GM19452 (cell line): ENCODE results near the gene NAE1.
"Not testable (repeated sequence)": the region's sequence is repeated elsewhere in the genome, so short reads cannot be mapped to it uniquely, and the experiment has no call there.

Experiments
- ATAC-seq: cut with Tn5 transposase; IDR thresholded peaks from one replicate; pipeline ENCODE4 v1.9.1; 2021; ENCODE audit not compliant: unreplicated experiment

NAE1 gene

DNA sequence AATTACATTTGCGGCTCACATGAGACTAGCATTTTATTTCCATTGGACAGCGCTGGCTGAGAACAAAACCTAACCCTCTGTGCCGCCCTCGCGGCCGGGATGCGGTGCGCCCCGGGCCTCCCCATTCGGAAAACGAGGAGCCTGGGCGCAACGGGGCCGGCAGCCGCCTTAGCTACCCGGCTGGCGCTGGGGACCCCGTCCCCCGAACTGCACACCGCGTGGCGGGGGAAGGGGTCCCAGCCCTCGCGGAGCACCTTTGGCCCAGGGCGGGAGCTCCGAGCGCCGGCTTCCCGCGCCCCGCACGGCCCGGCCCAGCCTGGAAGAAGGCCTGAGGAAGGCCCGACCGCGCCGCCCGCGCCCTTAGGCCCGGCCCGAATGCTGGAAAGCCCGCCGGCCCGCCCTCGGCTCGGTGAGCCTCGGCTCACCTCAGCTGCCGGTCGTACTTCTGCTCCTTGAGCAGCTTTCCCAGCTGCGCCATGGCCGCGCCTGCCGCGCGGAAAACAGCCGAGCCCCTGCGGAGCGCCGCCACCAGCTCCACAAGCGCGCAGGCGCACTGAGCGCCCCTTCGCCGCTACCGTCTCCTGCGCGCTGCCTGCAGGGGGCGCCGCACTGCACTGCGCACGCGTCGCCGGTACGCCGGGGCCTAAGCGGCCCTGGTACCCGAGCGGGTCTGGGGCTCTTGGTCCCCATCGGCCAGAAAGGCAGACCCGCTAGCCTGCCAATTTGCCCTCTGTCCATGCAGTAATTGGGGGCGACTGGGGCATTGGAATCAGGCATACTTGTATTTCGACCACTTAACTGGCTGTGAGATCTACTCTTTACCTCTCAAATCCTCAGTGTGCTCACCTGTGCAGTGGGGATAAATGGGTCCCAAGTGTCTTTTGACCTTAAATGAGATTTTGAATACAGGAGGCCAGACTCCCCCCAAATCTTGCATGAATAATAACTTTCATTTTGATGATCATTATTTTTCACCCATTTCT lies at the start of gene NAE1:
Gene NAE1 (minus strand): TSS at position 555 of the 983 bp plus-strand sequence. CDS start 77 bp downstream, at position 478.
- ATAC-seq = peak; percentile 92

DNA sequence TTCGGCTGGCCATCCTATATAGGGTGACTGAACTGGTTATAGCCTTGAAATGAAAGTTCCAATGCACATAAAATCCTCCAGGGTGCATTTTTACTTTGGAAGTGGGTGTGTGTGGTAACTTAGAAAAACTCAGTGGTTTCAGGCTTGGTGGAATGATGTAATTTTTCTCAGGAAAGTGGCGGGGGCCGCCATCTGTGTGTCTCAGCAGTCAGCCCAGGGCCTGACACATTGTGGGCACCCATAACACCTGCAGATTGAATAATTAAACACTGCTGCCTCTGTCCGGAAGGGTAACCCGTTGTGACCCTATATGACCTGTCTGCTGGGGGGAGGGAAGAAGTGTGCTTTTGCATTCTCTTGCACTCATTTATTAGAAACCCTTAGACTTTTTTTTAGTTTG lies 47.3 kb upstream of the NAE1 start:
- peak; percentile 22 for ATAC-seq

DNA sequence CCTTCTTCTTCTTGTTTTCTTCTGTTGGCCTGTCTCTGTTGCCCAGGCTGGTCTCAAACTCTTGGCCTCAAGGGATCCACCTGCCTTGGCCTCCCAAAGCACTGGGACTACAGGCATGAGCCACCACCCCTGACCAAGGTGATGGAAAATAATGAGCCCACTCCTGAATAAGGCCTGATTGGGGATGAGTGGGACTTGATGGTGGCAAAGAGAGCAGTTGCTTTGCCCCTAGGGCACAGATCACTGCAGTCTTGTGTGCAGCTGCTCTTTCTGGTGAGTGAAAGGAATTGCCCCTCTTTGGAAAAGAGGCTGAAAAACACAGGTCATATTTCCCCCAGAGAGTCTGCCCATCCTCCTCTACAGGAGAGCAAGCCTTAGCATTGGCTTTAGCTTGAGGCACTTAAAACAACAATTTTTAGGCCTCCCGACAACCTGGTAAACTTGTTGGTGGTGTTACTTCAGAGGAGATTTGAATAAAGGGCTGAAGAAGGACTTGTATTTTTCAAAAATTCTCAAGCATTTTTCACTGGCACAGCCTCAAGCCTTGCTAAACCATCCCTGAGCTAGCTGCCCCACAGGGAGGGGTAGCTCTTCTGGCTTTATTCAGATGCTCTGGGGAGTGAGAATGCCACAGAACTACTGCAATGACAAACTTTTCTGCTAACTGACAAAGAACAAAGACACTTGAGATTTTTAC lies 43.5 kb upstream of the NAE1 start:
- no peak for ATAC-seq

DNA sequence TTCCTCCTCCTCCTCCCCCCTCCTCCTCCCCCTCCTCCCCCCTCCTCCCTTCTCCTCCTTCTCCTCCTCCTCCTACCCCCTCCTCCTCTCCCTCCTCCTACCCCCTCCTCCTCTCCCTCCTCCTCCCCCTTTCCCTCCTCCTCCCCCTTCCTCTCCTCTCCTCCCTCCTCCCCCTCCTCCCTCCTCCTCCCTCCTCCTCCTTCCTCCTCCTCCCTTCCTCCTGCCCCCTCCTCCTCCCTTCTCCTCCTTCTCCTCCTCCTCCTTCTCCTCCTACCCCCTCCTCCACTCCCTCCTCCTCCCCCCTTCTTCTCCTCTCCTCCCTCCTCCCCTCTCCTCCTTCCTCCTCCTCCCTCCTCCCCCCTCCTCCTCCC lies 42.9 kb upstream of the NAE1 start:
- no peak for ATAC-seq

DNA sequence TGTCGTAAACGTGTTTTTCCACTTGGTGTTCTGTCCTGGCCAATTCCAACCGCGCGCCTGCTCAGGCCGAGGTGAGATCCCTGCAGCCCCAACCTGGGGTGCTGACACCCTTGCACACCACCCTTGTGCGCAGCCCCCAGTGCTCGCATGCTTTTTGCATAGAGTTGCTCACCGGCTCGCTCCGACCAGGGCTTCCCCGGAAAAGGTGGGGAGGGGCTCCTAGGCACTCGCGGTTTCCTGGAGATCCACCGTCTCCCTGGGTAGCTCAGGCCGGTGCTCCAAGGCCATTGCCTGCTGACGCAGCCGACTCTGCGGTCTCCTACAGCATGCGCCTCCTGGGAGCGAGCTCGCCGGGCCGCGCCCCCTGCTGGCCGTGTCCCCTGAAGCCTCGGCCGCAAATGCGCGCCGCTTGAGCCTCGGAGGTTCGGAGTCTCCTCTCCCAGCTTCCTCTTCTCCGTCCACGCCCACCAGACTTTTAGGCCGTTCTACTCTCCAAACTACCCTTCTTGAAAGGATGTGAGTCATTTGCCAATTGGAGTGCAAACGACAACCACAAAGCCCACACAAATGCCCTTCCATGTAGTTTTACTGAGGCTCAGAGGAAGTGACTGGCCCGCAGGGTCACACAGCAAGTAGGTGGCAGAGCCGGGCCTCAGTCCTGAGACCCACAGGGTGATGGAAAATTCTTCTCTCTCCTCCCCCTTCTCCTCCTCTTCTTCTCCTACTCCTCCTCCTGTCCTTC lies 42.3 kb upstream of the NAE1 start:
- ATAC-seq = peak; percentile 85

DNA sequence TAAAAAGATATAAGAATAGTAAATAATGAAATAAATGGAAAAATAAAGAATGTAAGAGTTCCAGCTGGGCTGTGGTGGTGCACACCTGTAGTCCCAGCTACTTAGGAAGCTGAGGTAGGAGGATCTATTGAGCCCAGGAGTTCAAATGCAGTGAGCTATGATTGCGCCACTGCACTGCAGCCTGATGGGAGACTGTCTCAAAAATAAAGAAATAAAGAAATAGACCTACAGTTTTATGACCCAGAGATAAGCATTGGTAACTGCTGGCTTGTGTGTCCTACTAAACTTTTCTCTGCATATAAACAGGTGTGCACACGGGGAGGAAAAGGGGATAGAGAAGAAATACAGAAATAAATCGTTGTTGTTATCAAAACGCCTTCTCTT lies 41.8 kb upstream of the NAE1 start:
- no peak for ATAC-seq

DNA sequence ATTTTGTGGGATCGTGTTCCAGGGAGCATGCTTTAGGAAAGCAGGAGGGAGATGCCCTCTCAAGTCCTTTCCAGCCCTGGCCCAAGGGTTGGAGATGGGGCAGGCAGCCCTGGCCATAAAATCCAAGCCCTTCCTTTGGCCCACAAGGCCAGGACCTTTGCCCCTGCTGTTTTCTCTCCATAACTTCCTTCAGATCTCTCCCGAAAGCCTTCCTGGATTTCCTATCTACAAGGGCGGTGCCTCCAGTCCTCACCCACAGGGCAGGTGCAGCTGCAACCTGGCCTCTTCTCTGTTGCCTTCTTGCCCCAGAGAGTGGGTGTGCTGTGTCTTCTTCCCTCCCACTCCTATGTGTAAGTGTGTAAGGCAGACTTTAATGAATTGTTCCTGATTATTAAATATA lies 41.1 kb upstream of the NAE1 start:
- ATAC-seq = no peak

DNA sequence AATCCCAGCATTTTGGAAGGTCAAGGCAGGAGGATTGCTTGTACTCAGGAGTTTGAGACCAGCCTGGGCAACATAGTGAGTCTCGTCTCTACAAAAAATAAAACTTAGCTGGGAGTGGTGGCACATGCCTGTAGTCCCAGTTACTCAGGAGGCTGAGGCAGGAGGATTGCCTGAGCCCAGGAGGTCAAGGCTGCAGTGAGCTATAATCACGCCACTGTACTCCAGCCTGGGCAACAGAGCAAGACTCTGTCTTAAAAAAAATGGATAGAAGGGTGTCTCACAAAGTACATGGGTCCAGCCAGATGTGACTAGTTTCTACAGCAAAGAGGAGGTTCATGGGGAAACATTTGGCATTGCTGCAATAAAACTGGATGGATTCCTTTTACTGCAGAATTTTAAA lies 40.6 kb upstream of the NAE1 start:
- not testable (repeated sequence) for ATAC-seq

DNA sequence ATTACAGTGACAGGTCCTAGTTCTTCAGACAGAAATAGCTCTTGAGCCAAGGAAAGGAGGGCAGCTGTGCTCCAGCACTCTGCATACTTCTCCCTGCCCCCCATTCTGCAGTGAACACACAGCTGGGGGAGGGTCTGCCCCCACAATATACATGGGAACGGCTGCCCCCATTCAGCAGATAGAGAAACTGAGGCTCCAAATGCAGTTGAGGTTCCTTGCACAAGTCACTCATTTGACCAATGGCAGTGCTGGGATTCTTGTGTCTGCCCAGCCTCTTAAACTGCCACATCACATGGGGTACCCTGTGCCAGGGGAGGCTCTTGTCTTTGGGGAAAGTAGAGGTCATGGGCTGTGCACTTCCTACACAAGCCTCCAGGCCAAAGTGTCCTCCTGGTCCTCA lies 38.6 kb upstream of the NAE1 start:
- ATAC-seq = no peak

DNA sequence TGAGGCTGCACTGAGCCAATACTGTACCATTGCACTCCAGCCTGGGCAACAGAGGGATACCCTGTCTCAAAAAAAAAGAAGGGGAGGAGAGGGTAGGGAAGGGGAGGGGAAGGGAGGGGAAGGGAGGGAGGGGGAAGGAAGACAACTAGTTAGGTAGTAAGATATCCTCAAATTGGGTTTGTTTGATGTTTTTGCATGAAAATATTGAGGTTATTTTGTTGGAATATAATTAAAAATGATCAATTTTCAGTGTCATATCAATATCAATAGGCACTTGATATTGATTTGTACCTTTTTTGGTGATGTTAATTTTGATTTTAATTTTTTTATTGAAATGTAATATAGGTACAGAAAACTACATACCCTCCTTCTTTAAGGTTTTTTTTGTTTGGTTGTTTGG lies 32.9 kb upstream of the NAE1 start:
- ATAC-seq = no peak

DNA sequence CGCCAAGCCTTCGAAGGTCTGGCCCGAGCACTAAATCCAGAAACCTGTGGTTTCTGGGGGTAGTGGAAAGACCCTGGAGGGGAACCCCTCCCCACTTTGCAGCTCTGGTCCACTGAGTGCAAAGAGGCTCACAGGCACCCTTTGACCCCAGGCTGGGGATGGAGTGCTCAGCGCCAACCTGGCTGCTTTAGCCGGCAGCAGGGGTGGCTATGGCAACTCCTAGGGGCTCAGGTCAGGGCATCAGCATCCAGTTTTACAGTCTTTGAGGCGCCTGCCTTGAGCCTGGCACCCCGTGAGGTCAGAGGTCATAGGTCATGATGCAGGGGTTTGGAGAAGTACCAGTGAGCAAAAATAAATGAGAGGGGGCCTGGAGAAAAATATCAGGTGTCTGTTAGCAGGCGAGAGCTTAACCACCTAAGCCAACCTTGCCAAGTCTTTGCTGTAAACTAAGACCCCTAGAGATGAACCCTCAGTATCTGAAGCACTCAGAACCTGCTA lies 31.3 kb upstream of the NAE1 start:
- no peak for ATAC-seq

DNA sequence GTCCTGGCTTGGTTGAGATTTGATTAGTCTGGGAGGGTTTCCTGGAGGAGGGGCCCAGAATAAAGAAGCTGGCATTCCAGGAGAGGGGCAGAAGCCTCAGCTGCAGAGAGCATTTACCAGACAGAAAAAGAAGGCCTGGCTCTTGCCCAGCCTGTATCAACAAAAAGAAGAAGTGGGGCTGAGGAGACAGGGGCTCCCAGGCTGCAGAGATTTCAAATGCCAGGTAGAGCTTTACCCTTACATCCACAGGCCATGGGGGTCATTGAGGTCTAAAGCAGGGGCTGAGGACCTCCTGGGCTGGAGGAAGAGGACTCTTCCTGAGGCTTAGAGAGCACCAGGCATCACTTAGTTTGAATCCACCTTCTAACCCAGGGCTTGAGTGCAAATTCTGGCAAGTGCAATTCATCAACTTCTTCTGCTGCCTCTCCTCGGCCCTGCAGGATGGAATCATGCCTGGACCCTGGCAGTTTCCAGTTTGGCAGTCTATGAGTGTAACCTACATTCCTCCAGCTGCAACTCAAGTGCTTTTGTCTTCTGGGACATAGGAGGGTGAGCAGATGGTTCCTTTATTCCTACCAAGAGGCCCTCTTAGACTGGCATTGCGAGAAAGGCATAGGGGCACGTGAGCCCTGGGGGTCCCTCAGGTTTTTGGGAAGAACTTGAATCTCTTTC lies 28.8 kb upstream of the NAE1 start:
- no peak for ATAC-seq

DNA sequence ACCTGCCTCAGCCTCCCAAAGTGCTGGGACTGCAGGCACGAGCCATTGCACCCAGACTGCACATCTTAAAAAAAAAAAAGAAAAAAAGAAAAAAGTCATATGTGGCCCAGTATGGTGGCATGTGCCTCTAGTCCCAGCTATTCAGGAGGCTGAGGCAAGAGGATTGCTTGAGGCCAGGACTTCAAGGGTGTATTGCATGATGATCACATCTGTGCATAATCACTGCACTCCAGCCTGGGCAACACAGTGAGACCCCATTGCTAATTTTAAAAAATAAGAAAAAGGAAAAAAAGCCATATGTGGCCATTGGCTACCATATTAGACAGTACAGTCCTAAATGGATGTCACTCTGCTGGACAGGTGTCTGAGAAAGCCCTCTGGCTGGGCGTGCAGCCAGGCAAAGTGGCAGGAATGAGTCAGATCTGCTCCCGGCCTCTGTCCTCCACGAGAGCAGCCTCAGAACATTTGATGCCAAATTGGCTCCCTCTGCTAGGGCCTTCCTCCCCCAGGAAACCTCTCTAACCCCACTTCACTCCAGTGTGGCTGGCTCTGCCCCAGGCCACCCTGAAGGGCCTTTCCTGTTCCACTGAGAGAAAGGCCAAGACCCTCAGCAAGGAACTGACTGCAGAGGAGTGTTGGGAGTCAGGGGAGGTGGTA lies 28.1 kb upstream of the NAE1 start:
- ATAC-seq = peak; percentile 53

DNA sequence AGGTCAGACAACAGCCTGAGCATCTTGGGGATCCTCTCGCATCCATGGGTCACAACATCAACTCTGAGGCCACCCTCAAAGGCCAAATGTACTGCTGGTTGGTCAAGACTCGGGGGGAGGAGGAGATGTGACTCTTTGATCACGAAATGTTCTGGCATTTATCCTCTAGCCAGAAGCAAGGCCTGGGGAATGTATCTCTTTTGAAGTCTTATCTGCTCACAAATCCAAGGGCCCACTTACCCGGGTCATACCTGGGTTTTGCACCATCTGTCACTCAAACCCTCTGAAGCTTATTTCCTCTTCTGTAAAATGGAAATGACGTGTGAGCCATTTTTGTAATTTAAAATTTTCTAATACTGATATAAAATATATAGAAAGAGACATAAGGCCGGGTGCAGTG lies 26.7 kb upstream of the NAE1 start:
- no peak for ATAC-seq

DNA sequence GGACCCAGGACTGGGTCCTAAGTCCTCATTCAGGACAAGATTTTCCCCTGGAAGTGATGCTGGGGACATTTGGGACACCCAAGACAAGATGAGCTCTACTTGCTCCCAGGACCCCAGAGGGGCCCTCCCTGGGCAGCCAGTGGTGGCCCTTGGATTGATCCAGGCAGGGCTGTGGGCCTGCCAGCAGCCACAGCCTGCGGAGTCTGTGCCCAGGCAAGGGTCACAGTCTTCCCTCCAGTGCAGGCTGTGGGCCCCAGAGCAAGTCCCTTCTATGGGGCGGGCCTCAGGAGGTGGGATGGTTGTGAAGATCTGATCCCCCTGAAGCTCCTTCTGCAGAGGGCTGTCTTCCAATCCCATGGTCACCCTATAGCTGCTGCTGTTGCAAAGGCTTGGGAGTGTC lies 26.0 kb upstream of the NAE1 start:
- no peak for ATAC-seq

DNA sequence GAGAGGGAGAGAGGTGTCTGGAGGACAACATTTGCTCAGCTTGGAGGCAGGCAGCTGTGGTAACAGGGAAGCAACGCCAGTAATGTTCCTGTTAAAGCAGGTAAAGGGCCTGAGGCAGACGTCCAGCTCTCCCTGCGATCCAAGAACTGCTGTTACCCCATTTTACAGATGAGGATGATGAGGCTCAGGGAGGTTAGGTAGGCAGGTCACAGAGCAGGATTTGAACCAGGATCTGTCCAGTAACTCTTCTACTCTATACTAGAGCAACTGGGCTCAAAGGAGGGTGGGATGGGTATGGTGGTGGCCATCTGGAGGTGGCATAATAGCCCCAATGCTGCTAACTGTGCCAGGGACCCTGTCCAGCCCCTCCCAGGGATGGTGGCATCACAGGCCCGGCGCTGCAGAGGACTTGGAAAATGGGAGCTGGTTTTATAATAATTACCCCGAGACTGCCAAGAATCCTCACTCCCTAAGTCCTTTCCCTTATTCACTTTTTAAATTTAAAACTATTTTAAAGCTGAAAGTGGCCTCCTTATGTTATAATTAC lies 25.5 kb upstream of the NAE1 start:
- no peak for ATAC-seq

DNA sequence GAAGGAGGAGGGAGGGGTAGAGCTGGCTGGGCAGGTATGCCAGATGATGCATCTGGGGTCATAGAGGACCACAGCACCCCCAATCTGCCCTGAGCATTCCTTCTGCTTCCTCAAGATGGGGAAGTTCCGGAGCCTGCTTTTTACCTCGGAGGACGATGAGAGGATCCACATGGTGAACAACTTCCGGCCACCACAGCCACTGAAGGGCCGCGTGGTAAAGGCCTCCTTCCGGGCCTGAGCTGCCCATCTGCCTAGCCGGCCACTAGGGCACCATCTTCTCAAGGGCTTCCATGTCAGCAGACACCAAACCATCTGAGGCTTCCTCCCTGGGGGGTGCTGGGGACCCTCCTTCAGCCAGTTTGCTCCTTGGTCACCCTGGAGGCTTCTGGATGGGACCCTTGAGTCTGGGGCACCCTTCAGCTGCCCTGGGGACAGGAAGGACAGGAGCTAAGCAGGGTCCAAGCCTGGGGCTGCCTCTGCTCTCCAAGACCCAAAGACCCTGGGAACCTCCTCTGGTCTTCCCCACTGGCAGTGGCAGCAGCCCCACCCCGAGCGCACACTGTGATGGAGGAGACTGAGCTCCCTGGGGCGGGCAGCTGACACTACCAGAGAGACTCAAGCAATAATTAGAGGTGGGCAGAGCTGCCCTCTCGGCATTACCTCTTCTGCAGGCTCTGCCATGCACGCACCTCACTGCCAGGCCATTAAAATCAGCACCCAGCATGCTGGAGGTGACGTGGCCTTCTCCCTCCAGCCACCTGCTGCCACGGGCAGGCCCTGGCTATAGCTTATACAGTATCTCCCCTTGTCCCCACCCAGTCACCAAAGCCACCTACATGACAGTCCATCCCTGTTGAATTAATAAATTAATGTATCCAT lies 22.7 kb upstream of the NAE1 start:
- ATAC-seq = no peak

DNA sequence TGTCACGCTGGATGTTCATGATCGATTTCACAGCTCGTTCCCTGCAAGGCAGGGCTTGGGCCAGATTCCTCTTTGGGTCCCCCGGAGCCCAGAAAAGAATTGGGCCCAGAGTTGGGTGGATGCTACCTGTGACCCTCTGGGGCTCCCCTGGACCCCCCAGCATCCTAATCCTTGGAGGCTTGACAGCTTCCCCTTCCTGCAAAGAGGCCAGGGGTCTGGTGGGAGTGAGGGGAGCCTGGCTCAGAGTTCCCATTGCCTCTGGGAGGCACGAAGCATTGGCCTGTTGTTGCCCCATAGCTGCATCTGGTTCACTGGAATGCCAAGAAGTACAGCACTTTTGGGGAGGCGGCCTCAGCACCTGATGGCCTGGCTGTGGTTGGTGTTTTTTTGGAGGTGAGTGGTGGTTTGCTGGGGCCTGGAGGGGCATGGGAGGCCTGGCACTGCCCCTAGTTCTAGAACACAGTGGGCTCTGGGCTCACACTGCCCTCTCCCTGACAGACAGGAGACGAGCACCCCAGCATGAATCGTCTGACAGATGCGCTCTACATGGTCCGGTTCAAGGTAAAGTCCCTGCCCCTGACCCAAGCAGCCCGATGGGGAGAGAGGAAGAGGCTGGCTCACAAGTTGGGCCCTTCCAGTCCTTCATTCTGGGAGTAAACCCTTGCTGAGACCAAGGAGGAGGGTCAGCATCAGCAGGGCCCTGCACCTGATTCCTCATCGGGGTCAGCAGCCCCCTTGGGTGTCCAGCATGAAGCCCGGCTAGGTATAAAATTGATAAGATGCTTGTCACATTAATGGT lies 20.6 kb upstream of the NAE1 start:
- no peak for ATAC-seq
